Peyer's patch (tissue), 4 donors: ENCODE results near the gene ZNF521. TPM values are rescaled to one million over a fixed set of nuclear protein-coding genes. Genes with fewer than 3 reads are reported as not detected.

Source experiments
- DNase-seq, 3 donors: peaks; one replicate each; pipeline ENCODE4 v3.0.0-alpha.2; 2017 to 2019
- H3K27ac ChIP-seq, 4 donors: fragments of 200-600 bp; sonication (generic); one replicate each; pipeline ENCODE4 v1.5.1; 2016 to 2019
- H3K27me3 ChIP-seq, 2 donors: fragments of 200-600 bp; sonication (generic); one replicate each; pipeline ENCODE4 v1.5.1; 2019
- H3K36me3 ChIP-seq, 3 donors: fragments of 200-600 bp; sonication (generic); one replicate each; pipeline ENCODE4 v1.5.1; 2016 to 2019
- H3K4me1 ChIP-seq, 4 donors: fragments of 200-600 bp; sonication (generic); one replicate each; pipeline ENCODE4 v1.5.1; 2016 to 2019
- H3K4me3 ChIP-seq, 4 donors: fragments of 200-600 bp; sonication (generic); 1 replicate in 3 of 4; 2 replicates in 1 of 4; pipeline ENCODE4 v1.5.1; 2016 to 2019; ENCODE audit warnings: mild to moderate bottlenecking in 1 of 4
- H3K9me3 ChIP-seq, 4 donors: fragments of 200-600 bp; sonication (generic); one replicate each; pipeline ENCODE4 v1.5.1; 2016 to 2019; ENCODE audit warnings: mild to moderate bottlenecking in 1 of 4
- POLR2A ChIP-seq, 2 donors: fragments of 450-650 bp; IDR thresholded peaks; one replicate each; pipeline ENCODE4 v1.5.1; 2017; ENCODE audit warnings: antibody characterized with exemption in 2 of 2, mild to moderate bottlenecking in 2 of 2, moderate library complexity in 2 of 2
- total RNA-seq, 4 donors: library from RNA; depleted of rRNA; stranded (reverse); fragments of >200 nt; gene quantifications; one replicate each; pipeline ENCODE4 v1.1.0, GENCODE V29; 2016
- TF ChIP-seq, protein P1 (sequence below), 6 experiments: fragments of 450-650 bp in 4 of 6; fragments of 200-600 bp in 2 of 6; sonication (generic) in 1 of 6; IDR thresholded peaks; one replicate each; pipeline ENCODE4 v1.5.1; 2017 to 2019; ENCODE audit warnings: antibody characterized with exemption in 6 of 6, mild to moderate bottlenecking in 3 of 6, moderate library complexity in 1 of 6

Gene ZNF521
- total RNA-seq, 4 donors from 2014 or later, result 4.2 to 25.6 (median 8.6) TPM

DNA sequence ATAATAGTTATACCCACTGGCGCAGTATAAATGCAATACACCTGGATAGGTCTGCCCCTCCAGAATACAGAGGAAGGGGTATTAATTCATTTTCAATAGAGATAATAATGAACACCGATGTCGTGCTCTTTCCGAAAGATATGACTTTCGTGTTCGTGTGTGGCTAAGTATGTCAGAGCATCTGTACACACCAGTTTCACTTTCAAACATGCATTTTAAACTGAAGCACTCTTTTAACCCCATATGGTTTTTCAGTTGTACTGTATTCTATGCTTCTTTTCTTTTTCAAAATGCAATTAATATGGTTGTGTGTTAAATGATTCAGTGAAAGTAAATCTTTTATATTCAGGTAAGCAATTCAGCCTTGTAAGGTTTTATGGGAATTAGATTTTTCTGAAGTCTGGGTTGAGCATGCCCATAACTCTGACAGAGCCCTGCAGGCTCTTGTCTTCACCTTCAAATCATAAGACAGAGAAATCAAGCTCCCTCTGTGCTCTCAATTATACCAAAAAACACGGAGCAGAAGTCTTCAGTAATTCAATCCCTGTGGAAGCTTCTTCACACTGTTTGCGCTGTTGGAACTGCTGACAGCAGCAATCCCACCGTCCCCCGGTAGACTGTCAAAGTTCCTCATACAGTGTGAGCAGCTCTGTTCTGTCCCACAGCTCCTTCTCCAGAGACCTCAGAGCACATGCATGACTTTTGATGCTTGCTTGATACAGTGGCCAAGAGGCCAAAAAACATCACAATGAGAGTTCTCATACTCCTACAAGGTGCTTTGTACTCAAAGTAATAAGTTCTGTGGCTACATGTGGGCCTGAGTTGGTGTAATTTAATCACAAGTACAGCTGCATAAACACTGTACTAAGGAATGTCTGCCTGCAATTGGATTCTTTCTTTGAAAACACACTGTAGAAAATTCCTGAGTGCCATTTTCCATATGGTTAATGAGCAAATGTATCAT is 186.8 kb downstream of the ZNF521 start:
- no peaks in the 10 kb centered on the region for H3K4me1 ChIP-seq
- TF ChIP-seq POLR2A (IDR thresholded peaks at IDR 0.05), result no peak
- TF ChIP-seq, protein P1, sequence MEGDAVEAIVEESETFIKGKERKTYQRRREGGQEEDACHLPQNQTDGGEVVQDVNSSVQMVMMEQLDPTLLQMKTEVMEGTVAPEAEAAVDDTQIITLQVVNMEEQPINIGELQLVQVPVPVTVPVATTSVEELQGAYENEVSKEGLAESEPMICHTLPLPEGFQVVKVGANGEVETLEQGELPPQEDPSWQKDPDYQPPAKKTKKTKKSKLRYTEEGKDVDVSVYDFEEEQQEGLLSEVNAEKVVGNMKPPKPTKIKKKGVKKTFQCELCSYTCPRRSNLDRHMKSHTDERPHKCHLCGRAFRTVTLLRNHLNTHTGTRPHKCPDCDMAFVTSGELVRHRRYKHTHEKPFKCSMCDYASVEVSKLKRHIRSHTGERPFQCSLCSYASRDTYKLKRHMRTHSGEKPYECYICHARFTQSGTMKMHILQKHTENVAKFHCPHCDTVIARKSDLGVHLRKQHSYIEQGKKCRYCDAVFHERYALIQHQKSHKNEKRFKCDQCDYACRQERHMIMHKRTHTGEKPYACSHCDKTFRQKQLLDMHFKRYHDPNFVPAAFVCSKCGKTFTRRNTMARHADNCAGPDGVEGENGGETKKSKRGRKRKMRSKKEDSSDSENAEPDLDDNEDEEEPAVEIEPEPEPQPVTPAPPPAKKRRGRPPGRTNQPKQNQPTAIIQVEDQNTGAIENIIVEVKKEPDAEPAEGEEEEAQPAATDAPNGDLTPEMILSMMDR (IDR thresholded peaks at IDR 0.05), result no peak
- H3K36me3 ChIP-seq, result no peaks in the 10 kb centered on the region
- no peaks in the 10 kb centered on the region for H3K27me3 ChIP-seq
- peak overlapping the region; percentile 6 to 38 (median 22) for H3K4me3 ChIP-seq
- H3K9me3 ChIP-seq, result no peaks in the 10 kb centered on the region
- peak overlapping the region in 2 of 4 donors; percentile 12 to 39 for H3K27ac ChIP-seq
- DNase-seq, result no peak

DNA sequence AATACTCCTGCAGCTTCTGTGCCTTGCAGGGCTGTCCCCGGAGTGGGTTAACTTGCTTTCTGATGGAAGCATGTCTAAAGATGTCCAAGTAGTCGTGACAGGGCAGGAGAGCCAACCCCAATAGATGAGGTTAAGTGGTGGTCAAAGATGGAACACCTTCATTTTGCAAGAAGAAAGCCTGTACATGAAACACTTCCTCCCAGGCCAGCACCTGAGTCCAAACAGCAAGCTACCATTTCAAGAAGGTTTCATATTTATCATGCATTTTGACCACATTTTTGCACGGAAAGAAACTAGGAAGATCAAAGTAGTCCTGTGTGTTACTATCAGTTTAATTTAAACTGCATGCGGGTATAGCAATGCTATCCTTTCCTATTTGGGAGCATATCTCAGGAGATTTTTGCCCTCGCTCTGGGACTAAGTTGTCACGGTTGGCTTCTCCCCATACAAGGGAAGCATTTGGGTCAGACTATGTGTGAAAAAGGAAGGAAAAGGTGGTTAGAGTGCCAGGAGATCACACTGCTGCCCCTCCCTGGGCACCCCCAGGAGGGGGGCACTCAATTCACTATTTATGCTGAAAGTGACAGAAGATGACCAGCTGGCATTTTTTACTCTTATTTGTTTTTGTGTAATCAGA is 187.6 kb downstream of the ZNF521 start:
- Histone ChIP-seq H3K4me1 (no peaks in the 10 kb centered on the region), H3K4me3 (peak overlapping the region; percentile 6 to 38 (median 22)), H3K27me3 (no peaks in the 10 kb centered on the region), H3K36me3 (no peaks in the 10 kb centered on the region), H3K27ac (peak overlapping the region in 2 of 4 donors; percentile 12 to 39), H3K9me3 (no peaks in the 10 kb centered on the region)
- no peak for TF ChIP-seq POLR2A (IDR thresholded peaks at IDR 0.05)
- TF ChIP-seq, protein P1 (IDR thresholded peaks at IDR 0.05), result no peak
- DNase-seq, result no peak

DNA sequence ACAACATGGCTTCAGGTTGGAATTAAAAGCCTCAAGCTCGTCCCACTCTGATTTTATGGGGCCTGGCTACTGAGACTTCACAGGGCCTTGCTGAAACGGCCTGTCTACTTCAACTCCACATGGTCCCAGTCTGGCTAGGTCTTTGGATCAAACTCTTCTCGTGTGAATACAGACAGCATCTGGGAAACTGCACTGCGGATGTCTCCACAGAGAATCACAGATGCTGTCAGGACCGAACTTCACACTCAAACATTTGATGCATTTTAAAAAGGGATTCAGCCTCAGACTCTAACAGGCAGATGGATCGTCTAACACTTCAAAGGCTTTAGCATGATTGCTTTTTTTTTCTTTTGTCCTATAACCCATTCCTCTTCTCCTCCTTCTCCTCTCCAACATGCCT is 198.5 kb downstream of the ZNF521 start:
- H3K4me3 ChIP-seq, result no peak overlapping the region
- H3K36me3 ChIP-seq, result no peaks in the 10 kb centered on the region
- TF ChIP-seq POLR2A (IDR thresholded peaks at IDR 0.05), result no peak
- TF ChIP-seq, protein P1 (IDR thresholded peaks at IDR 0.05), result no peak
- H3K9me3 ChIP-seq, result no peaks in the 10 kb centered on the region
- H3K27me3 ChIP-seq, result no peaks in the 10 kb centered on the region
- H3K4me1 ChIP-seq, result no peaks in the 10 kb centered on the region
- H3K27ac ChIP-seq, result no peak overlapping the region
- DNase-seq, result no peak

DNA sequence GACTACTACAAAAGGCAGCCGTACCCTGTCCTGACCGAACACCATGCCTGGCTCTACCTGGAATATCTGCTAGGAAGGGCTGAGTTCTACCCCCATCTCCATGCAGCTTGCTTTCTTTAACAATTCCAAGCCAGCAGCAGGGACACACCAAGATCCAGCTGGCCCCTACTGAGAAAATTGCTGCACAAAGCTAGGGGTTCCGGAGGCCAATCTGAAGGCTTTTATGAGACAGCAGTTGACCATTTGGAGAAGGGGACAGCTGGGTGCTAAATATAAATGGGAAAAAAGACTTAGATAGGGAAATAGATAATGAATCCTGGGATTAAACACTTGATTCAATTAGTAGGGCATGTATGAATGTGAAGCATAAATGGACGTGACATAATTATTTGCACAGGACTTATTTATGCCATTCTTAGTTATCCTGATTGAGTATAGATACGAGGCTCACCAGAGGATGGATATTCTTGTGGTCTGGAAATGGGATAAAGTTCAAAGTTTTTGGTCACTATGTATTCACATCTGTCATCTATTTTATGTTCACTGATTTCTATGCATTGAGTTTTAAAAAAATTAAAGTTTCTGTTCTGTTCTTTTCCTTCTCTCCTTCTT is 204.0 kb downstream of the ZNF521 start:
- H3K9me3 ChIP-seq, result no peaks in the 10 kb centered on the region
- no peaks in the 10 kb centered on the region for H3K36me3 ChIP-seq
- H3K4me1 ChIP-seq, result no peaks in the 10 kb centered on the region
- no peak overlapping the region for H3K27ac ChIP-seq
- H3K4me3 ChIP-seq, result no peak overlapping the region
- no peak for DNase-seq
- H3K27me3 ChIP-seq, result no peaks in the 10 kb centered on the region
- TF ChIP-seq, protein P1 (IDR thresholded peaks at IDR 0.05), result no peak
- no peak for TF ChIP-seq POLR2A (IDR thresholded peaks at IDR 0.05)

DNA sequence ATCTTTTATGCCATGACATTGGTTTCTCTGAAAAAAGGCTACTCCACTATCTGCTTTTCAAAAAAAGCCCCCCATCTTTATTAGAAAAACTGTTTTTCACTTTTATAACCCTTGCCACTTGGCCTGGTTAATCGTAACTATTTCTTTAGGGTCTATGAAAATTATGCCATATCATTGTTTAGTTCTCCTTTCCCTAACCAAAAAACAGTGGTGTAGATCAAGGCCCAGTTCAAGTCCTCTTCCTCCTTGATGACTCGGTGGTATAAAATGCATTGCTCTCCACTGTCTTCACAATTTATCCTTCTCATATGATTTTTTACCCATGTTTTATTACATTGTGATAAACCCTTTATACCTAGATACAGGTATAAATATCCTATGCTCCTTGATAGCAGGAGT is 205.5 kb downstream of the ZNF521 start:
- H3K27ac ChIP-seq, result no peak overlapping the region
- no peaks in the 10 kb centered on the region for H3K9me3 ChIP-seq
- no peak overlapping the region for H3K4me3 ChIP-seq
- no peaks in the 10 kb centered on the region for H3K4me1 ChIP-seq
- no peaks in the 10 kb centered on the region for H3K27me3 ChIP-seq
- TF ChIP-seq, protein P1 (IDR thresholded peaks at IDR 0.05), result no peak
- TF ChIP-seq POLR2A (IDR thresholded peaks at IDR 0.05), result no peak
- no peak for DNase-seq
- no peaks in the 10 kb centered on the region for H3K36me3 ChIP-seq
